HG03108 (cell line): ENCODE results near the gene PRXL2B.
"Not testable (repeated sequence)": the region's sequence is repeated elsewhere in the genome, so short reads cannot be mapped to it uniquely, and the experiment has no call there.

Experiments used
- ATAC-seq: cut with Tn5 transposase; IDR thresholded peaks from one replicate; pipeline ENCODE4 v1.9.1; 2021; ENCODE audit warnings: moderate library complexity; ENCODE audit not compliant: unreplicated experiment

PRXL2B gene

GRCh38 chr1:2611031-2611501, 24.5 kb downstream of the PRXL2B start:
- no peak for ATAC-seq

GRCh38 chr1:2611621-2612437, 25.3 kb downstream of the PRXL2B start:
- no peak for ATAC-seq

GRCh38 chr1:2612591-2613365, 26.2 kb downstream of the PRXL2B start:
- no peak for ATAC-seq

- no peak for ATAC-seq
These were observed 27.6 kb downstream of the PRXL2B start for GRCh38 chr1:2614145-2614544.

- no peak for ATAC-seq
These were observed 31.4 kb downstream of the PRXL2B start for GRCh38 chr1:2617971-2618470.

GRCh38 chr1:2623571-2624337, 37.2 kb downstream of the PRXL2B start:
- no peak for ATAC-seq

GRCh38 chr1:2624735-2625300, 38.2 kb downstream of the PRXL2B start:
- ATAC-seq = no peak

GRCh38 chr1:2625311-2625710, 38.7 kb downstream of the PRXL2B start:
- ATAC-seq = no peak

- ATAC-seq = not testable (repeated sequence)
These were observed 39.2 kb downstream of the PRXL2B start for GRCh38 chr1:2625748-2626147.

- ATAC-seq = no peak
These were observed 41.2 kb downstream of the PRXL2B start for GRCh38 chr1:2627746-2628145.

- ATAC-seq = no peak
These were observed 41.8 kb downstream of the PRXL2B start for GRCh38 chr1:2628191-2628932.

- ATAC-seq = no peak
These were observed 42.5 kb downstream of the PRXL2B start for GRCh38 chr1:2628933-2629626.

GRCh38 chr1:2629627-2630497, 43.3 kb downstream of the PRXL2B start:
- ATAC-seq = no peak

- no peak for ATAC-seq
These were observed 44.0 kb downstream of the PRXL2B start for GRCh38 chr1:2630498-2631135.

GRCh38 chr1:2631136-2632050, 44.8 kb downstream of the PRXL2B start:
- no peak for ATAC-seq

GRCh38 chr1:2632051-2632430, 45.5 kb downstream of the PRXL2B start:
- ATAC-seq = no peak
